Fibroblast of lung (primary cell): ENCODE data around the gene GRAMD2B.

Experiments used
- EZH2 ChIP-seq: IDR thresholded peaks from 2 replicates; pipeline ENCODE4 v1.5.1; 2012; ENCODE audit warnings: low read length, control low read depth, mild to moderate bottlenecking; ENCODE audit errors: missing control alignments
- TF ChIP-seq, protein P1 (sequence below), 2 donors: IDR thresholded peaks in 1 of 2; conservative IDR thresholded peaks in 1 of 2; 1 replicate in 1 of 2; 2 replicates in 1 of 2; pipeline ENCODE4 v1.5.1; 2011 to 2012; ENCODE audit warnings: low read length in 2 of 2, control low read depth in 1 of 2, inconsistent platforms in 1 of 2, low read depth in 1 of 2, mild to moderate bottlenecking in 1 of 2

GRCh38 chr5:126540631-126541030 is 117.4 kb downstream of the GRAMD2B start:
- TF ChIP-seq, protein P1, sequence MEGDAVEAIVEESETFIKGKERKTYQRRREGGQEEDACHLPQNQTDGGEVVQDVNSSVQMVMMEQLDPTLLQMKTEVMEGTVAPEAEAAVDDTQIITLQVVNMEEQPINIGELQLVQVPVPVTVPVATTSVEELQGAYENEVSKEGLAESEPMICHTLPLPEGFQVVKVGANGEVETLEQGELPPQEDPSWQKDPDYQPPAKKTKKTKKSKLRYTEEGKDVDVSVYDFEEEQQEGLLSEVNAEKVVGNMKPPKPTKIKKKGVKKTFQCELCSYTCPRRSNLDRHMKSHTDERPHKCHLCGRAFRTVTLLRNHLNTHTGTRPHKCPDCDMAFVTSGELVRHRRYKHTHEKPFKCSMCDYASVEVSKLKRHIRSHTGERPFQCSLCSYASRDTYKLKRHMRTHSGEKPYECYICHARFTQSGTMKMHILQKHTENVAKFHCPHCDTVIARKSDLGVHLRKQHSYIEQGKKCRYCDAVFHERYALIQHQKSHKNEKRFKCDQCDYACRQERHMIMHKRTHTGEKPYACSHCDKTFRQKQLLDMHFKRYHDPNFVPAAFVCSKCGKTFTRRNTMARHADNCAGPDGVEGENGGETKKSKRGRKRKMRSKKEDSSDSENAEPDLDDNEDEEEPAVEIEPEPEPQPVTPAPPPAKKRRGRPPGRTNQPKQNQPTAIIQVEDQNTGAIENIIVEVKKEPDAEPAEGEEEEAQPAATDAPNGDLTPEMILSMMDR (conservative IDR thresholded peaks at IDR 0.05 in 1 of 2, IDR thresholded peaks at IDR 0.05 in 1 of 2; ENCODE audit: low read depth in 1 of 2, low read length in 2 of 2) = no peak
- TF ChIP-seq EZH2 = no peak
